HepG2 (cell line): ENCODE data around the gene HELZ2. TPM values are rescaled to one million over a fixed set of nuclear protein-coding genes. Genes with fewer than 3 reads are reported as not detected.
"Not testable (repeated sequence)": the region's sequence is repeated elsewhere in the genome, so short reads cannot be mapped to it uniquely, and the experiment has no call there.

Experiments used
- ATAC-seq: fragments of 200-7000 bp; cut with Tn5 transposase; 3 replicates; pipeline ENCODE4 v1.9.1; 2020; ENCODE audit warnings: mild to moderate bottlenecking, moderate library complexity
- BruUV-seq: library from RNA; stranded (reverse); fragments of 400-500 nt; replicated peaks from 2 replicates; lab custom pipeline; 2021; lab: Mats Ljungman, UMichigan
- CTCF ChIA-PET: fragments of 300-600 bp; formaldehyde crosslinking; extraction: SDS; loops from one replicate; lab custom pipeline; 2021; ENCODE audit warnings: low total read pairs, inconsistent platforms, low intra/inter-chr PET ratio; lab: Yijun Ruan, JAX
- POLR2A ChIA-PET: fragments of 350-600 bp; sonication (Branson Sonifier 250); formaldehyde crosslinking; loops from one replicate; lab custom pipeline; 2020; ENCODE audit warnings: antibody characterized with exemption, inconsistent platforms; lab: Yijun Ruan, JAX
- DNase-seq: peaks from one replicate; pipeline ENCODE4 v3.0.0-alpha.2; 2015; ENCODE audit warnings: low spot score
- FAIRE-seq: peaks from 3 replicates; lab custom pipeline; 2011; peaks lifted over from hg19 to GRCh38; lab: Jason Lieb, UNC
- H2AFZ ChIP-seq: one replicate; pipeline ENCODE4 v1.6.1; 2011; ENCODE audit warnings: low read length, inconsistent platforms
- H3K27ac ChIP-seq: fragments of 300-600 bp; 3 replicates; pipeline ENCODE4 v1.8.0; 2011; ENCODE audit warnings: mixed run types, mild to moderate bottlenecking, mixed read lengths, low read length, inconsistent platforms; ENCODE audit not compliant: insufficient read depth; ENCODE audit errors: extremely low read length
- H3K27me3 ChIP-seq, 2 experiments: fragments of 200-600 bp in 1 of 2; 2 replicates in 1 of 2; 3 replicates in 1 of 2; pipeline versions ENCODE4 v1.6.0 to v1.8.0; 2011; ENCODE audit warnings: low read length in 2 of 2, mild to moderate bottlenecking in 2 of 2, moderate library complexity in 2 of 2, inconsistent platforms in 1 of 2; ENCODE audit not compliant: insufficient read depth in 2 of 2, control insufficient read depth in 1 of 2
- H3K36me3 ChIP-seq, 2 experiments: fragments of 200-600 bp in 1 of 2; replicated peaks in 1 of 2; 2 replicates in 1 of 2; 3 replicates in 1 of 2; pipeline versions ENCODE4 v1.5.1 to v1.8.0; 2011; ENCODE audit warnings: low read length in 2 of 2, inconsistent platforms in 1 of 2; ENCODE audit not compliant: insufficient read depth in 2 of 2, control insufficient read depth in 1 of 2
- H3K4me1 ChIP-seq: 2 replicates; pipeline ENCODE4 v1.5.1; 2012; ENCODE audit warnings: low read length, inconsistent platforms; ENCODE audit not compliant: insufficient read depth
- H3K4me2 ChIP-seq: 2 replicates; pipeline ENCODE4 v1.6.0; 2011; ENCODE audit warnings: low read depth, low read length, inconsistent platforms
- H3K4me3 ChIP-seq, 3 experiments: fragments of 200-600 bp in 1 of 3; sonication (generic), shearing (Covaris generic) in 1 of 3; replicated peaks in 1 of 3; 2 replicates each; pipeline ENCODE4 v1.5.1; 2011 to 2016; ENCODE audit warnings: low read length in 3 of 3, inconsistent platforms in 2 of 3, low read depth in 2 of 3, mild to moderate bottlenecking in 2 of 3, control low read depth in 1 of 3, mixed read lengths in 1 of 3; ENCODE audit not compliant: insufficient read depth in 1 of 3
- H3K79me2 ChIP-seq: one replicate; pipeline ENCODE4 v1.6.1; 2011; ENCODE audit warnings: low read length, inconsistent platforms; ENCODE audit not compliant: insufficient read depth
- H3K9ac ChIP-seq: 2 replicates; pipeline ENCODE4 v1.6.0; 2011; ENCODE audit warnings: mild to moderate bottlenecking, low read depth, low read length, inconsistent platforms; ENCODE audit not compliant: insufficient read depth
- H3K9me3 ChIP-seq: 2 replicates; pipeline ENCODE4 v1.5.1; 2012; ENCODE audit warnings: mild to moderate bottlenecking, low read length
- H4K20me1 ChIP-seq: 2 replicates; pipeline ENCODE4 v1.6.0; 2011; ENCODE audit warnings: inconsistent platforms, mild to moderate bottlenecking, low read length, moderate library complexity; ENCODE audit not compliant: insufficient read depth
- ATF7 ChIP-seq, 2 experiments: fragments of 450-650 bp in 1 of 2; sonication (generic) in 1 of 2; formaldehyde crosslinking in 1 of 2; IDR thresholded peaks; 2 replicates each; pipeline versions ENCODE4 v1.4.0 to v1.6.1; 2016 to 2020; ENCODE audit warnings: antibody characterized with exemption in 1 of 2, mild to moderate bottlenecking in 1 of 2, missing genetic modification reagents in 1 of 2
- KLF6 ChIP-seq: IDR thresholded peaks from 2 replicates; pipeline ENCODE4 v1.8.0; 2016; ENCODE audit warnings: missing biosample characterization, missing genetic modification reagents
- WGBS: methylation state at CpG from one replicate; pipeline ENCODE4 v1.1.6; 2017; ENCODE audit warnings: low lambda C conversion rate; 5-methylcytosine and 5-hydroxymethylcytosine counted together
- in situ Hi-C: cut with HindIII; loops from 2 replicates; pipeline ENCODE4 v1.10.0; 2017; ENCODE audit warnings: low pct_unique_long_range_greater_than_20kb; ENCODE audit not compliant: extremely low pct_ligation_motif_present
- intact Hi-C: fragments of 100-400 bp; cut with micrococcal nuclease; formaldehyde crosslinking; loops from one replicate; pipeline ENCODE4 v1.10.0; 2022; ENCODE audit not compliant: unreplicated experiment
- polyA plus RNA-seq, 8 experiments: library from polyadenylated mRNA; depleted of rRNA in 3 of 8; stranded (reverse) in 7 of 8; unstranded in 1 of 8; fragments of >200 nt; fragmentation: Illumina TruSeq in 4 of 8; extraction: Trizol in 4 of 8; gene quantifications; 2 replicates each; pipeline versions ENCODE4 v1.2.1 to v1.2.3, GENCODE V29; 2011 to 2016; ENCODE audit warnings: low read depth in 4 of 8, missing spikeins in 1 of 8, mixed read lengths in 1 of 8; ENCODE audit not compliant: insufficient read depth in 1 of 8
- total RNA-seq, 5 experiments: library from RNA; depleted of rRNA; stranded (reverse); fragments of >200 nt; fragmentation: Illumina TruSeq; extraction: Trizol; gene quantifications; 2 replicates each; pipeline ENCODE4 v1.2.3, GENCODE V29; 2016; ENCODE audit warnings: low read depth in 1 of 5

Gene HELZ2
- total and polyA plus RNA-seq, 2 of the 13 experiments (the other 11 are each of a cell fraction or from before 2014, with no cell fraction given), result 9.6 to 10.1 TPM

- H3K4me1 ChIP-seq, H3K79me2 ChIP-seq, in situ Hi-C loops, H3K9me3 ChIP-seq, H3K4me3 ChIP-seq, H3K4me2 ChIP-seq, H4K20me1 ChIP-seq, H3K27ac ChIP-seq, H3K9ac ChIP-seq, H2AFZ ChIP-seq, BruUV-seq, H3K27me3 ChIP-seq, intact Hi-C loops, CTCF ChIA-PET, DNase-seq, ATAC-seq, FAIRE-seq: not testable (repeated sequence)
- peaks cover 20 to 53% of the 10 kb centered on the region in 2 experiments for H3K36me3 ChIP-seq
- POLR2A ChIA-PET, result interaction anchor here (1.8 kb wide), 1 partner anchor 25 kb away, joined by 4 read pairs; the partner anchor contains the start of gene GMEB2
- WGBS, result 78% methylated on average over 8 of the region's 8 CpGs
These were observed 27.6 kb upstream of the HELZ2 start for GRCh38 chr20:63601679-63602078.

- H3K4me2 ChIP-seq, result no peak overlapping the region
- CTCF ChIA-PET, result no interaction called here
- WGBS, result 90% methylated on average over 27 of the region's 27 CpGs
These were observed 25.5 kb upstream of the HELZ2 start for GRCh38 chr20:63599396-63600050.

More at GRCh38 chr20:63599396-63600050, 25.5 kb upstream of the HELZ2 start:
- no peak for ATAC-seq
- BruUV-seq, result no TSS peak
- Histone ChIP-seq H4K20me1 (no peaks in the 10 kb centered on the region), H3K79me2 (no peaks in the 10 kb centered on the region)
- FAIRE-seq, result no peak
- TF ChIP-seq KLF6 (no peak), ATF7 (IDR thresholded peaks at IDR 0.05) (peak; percentile 60), ATF7 (CRISPR knock-in tag; IDR thresholded peaks at IDR 0.05) (no peak)
- TF ChIP-seq, all 625 proteins: peak for 1
- intact Hi-C loops, result no loop called here
- H3K4me1 ChIP-seq, result no peaks in the 10 kb centered on the region
- no peak for DNase-seq
- no peak overlapping the region for H3K27ac ChIP-seq
- POLR2A ChIA-PET, result no interaction called here
- no peaks in the 10 kb centered on the region for H3K9me3 ChIP-seq
- H3K4me3 ChIP-seq, result no peak overlapping the region
- peaks cover 20 to 50% of the 10 kb centered on the region in 2 experiments for H3K36me3 ChIP-seq
- H3K27me3 ChIP-seq, result no peaks in the 10 kb centered on the region
- H3K9ac ChIP-seq, result no peak overlapping the region
- in situ Hi-C loops, result no loop called here
- H2AFZ ChIP-seq, result no peak overlapping the region
